ENCODE results near the gene DIPK1B. TPM values are rescaled to one million over a fixed set of nuclear protein-coding genes. Genes with fewer than 3 reads are reported as not detected.
"Not testable (repeated sequence)": the region's sequence is repeated elsewhere in the genome, so short reads cannot be mapped to it uniquely, and the experiment has no call there.

DIPK1B gene
- total RNA-seq, 1 experiment from 2014 or later = 45.4 TPM

- CTCF ChIA-PET = interaction anchor here (0.7 to 1.3 kb wide), 5 partner anchors 11 to 263 kb away, joined by 3 to 4 read pairs (median 4); no protein-coding TSS in a partner anchor
- H3K4me3 Mint-ChIP-seq, POLR2A ChIA-PET, H3K36me3 Mint-ChIP-seq, H3K4me1 Mint-ChIP-seq, H3K9me3 Mint-ChIP-seq, H3K27ac Mint-ChIP-seq, ATAC-seq: not testable (repeated sequence)
- peak; percentile 60 for DNase-seq (ENCODE audit: low spot score)
- peaks cover 14% of the 10 kb centered on the region for H3K27me3 Mint-ChIP-seq (ENCODE audit: low read depth)
Observed at GRCh38 chr9:136766410-136767120, 54.2 kb downstream of the DIPK1B start.

GRCh38 chr9:136769710-136770191 is 57.4 kb downstream of the DIPK1B start:
- ATAC-seq = peak; percentile 78
- POLR2A ChIA-PET = no interaction called here
- TF ChIP-seq USF1 (CRISPR knock-in tag; IDR thresholded peaks at IDR 0.05) (no peak), MYBL2 (CRISPR knock-in tag; IDR thresholded peaks at IDR 0.05) (no peak), ATF1 (CRISPR knock-in tag; IDR thresholded peaks at IDR 0.05) (no peak), JAZF1 (CRISPR knock-in tag; IDR thresholded peaks at IDR 0.05) (no peak), CTCF (IDR thresholded peaks at IDR 0.05) (peak; percentile 51), PREB (CRISPR knock-in tag; IDR thresholded peaks at IDR 0.05; ENCODE audit: borderline replicate concordance) (no peak), ZNF423 (CRISPR knock-in tag; IDR thresholded peaks at IDR 0.05) (peak; percentile 37; the same call in 1 of the 2 replicates), ZNF121 (CRISPR knock-in tag; IDR thresholded peaks at IDR 0.05) (no peak), CBFB (CRISPR knock-in tag; IDR thresholded peaks at IDR 0.05; ENCODE audit: low read depth) (no peak), ZBTB21 (CRISPR knock-in tag; IDR thresholded peaks at IDR 0.05; ENCODE audit: borderline replicate concordance) (no peak)
- peaks cover 14% of the 10 kb centered on the region for H3K27me3 Mint-ChIP-seq (ENCODE audit: low read depth)
- H3K4me3 Mint-ChIP-seq = peak overlapping the region; percentile 47
- H3K4me1 Mint-ChIP-seq = peaks cover 5% of the 10 kb centered on the region; the same call in 1 of the 2 replicates
- CTCF ChIA-PET = interaction anchor here (0.6 to 3.0 kb wide), 18 partner anchors 9 to 467 kb away, joined by 3 to 22 read pairs (median 4); partner anchors contain the start of genes LCN8 and TMEM141
- H3K9me3 Mint-ChIP-seq = peaks cover 19% of the 10 kb centered on the region
- no peak overlapping the region for H3K27ac Mint-ChIP-seq
- DNase-seq (ENCODE audit: low spot score) = peak; percentile 82
- peaks cover 11% of the 10 kb centered on the region for H3K36me3 Mint-ChIP-seq

- Mint-ChIP-seq H3K27me3 (ENCODE audit: low read depth) (peaks cover 15% of the 10 kb centered on the region), H3K4me1 (peaks cover 5% of the 10 kb centered on the region; the same call in 1 of the 2 replicates), H3K27ac (no peak overlapping the region), H3K36me3 (peaks cover 11% of the 10 kb centered on the region), H3K9me3 (peaks cover 14% of the 10 kb centered on the region), H3K4me3 (no peak overlapping the region)
- DNase-seq (ENCODE audit: low spot score) = no peak
- ChIA-PET POLR2A (no interaction called here), CTCF (interaction anchor here (1.3 kb wide), 1 partner anchor 14 kb away, joined by 5 read pairs; the partner anchor contains the start of gene LCN8)
- TF ChIP-seq E2F1 (CRISPR knock-in tag; IDR thresholded peaks at IDR 0.05) (no peak), ZBTB21 (CRISPR knock-in tag; IDR thresholded peaks at IDR 0.05; ENCODE audit: borderline replicate concordance) (no peak), GTF2I (CRISPR knock-in tag; conservative IDR thresholded peaks at IDR 0.05) (no peak), SP1 (CRISPR knock-in tag; conservative IDR thresholded peaks at IDR 0.05) (no peak)
- ATAC-seq = no peak
Observed at GRCh38 chr9:136771907-136772415, 59.6 kb downstream of the DIPK1B start.
